Upper lobe of left lung (tissue), 6 donors: ENCODE results near the gene PTGFR. TPM values are rescaled to one million over a fixed set of nuclear protein-coding genes. Genes with fewer than 3 reads are reported as not detected.

ENCODE experiments used
- ATAC-seq, 2 donors: fragments of 200-7000 bp; cut with Tn5 transposase; one replicate each; pipeline ENCODE4 v1.9.1; 2022; ENCODE audit warnings: mild to moderate bottlenecking in 2 of 2, moderate library complexity in 2 of 2; ENCODE audit not compliant: low FRiP score in 2 of 2
- DNase-seq, 2 donors: peaks; one replicate each; pipeline ENCODE4 v3.0.0-alpha.2; 2019 to 2020
- H3K27ac ChIP-seq, 4 donors: fragments of 200-600 bp; sonication (generic); one replicate each; pipeline ENCODE4 v1.5.1; 2016 to 2019
- H3K27me3 ChIP-seq, 4 donors: fragments of 200-600 bp; sonication (generic); one replicate each; pipeline ENCODE4 v1.5.1; 2017 to 2019
- H3K36me3 ChIP-seq, 4 donors: fragments of 200-600 bp; sonication (generic); one replicate each; pipeline ENCODE4 v1.5.1; 2016 to 2019
- H3K4me1 ChIP-seq, 4 donors: fragments of 200-600 bp; sonication (generic); one replicate each; pipeline ENCODE4 v1.5.1; 2018 to 2019
- H3K4me3 ChIP-seq, 4 donors: fragments of 200-600 bp; sonication (generic); one replicate each; pipeline ENCODE4 v1.5.1; 2017 to 2019; ENCODE audit warnings: mild to moderate bottlenecking in 2 of 4, moderate library complexity in 1 of 4
- H3K9me3 ChIP-seq, 4 donors: fragments of 200-600 bp; sonication (generic); one replicate each; pipeline ENCODE4 v1.5.1; 2018 to 2019
- EP300 ChIP-seq, 4 donors: sonication (generic); formaldehyde crosslinking; IDR thresholded peaks; one replicate each; pipeline ENCODE4 v1.5.1; 2017; ENCODE audit warnings: antibody characterized with exemption in 4 of 4, control low read depth in 2 of 4
- POLR2A ChIP-seq, 4 donors: fragments of 450-650 bp; IDR thresholded peaks; one replicate each; pipeline ENCODE4 v1.5.1; 2016 to 2017; ENCODE audit warnings: antibody characterized with exemption in 4 of 4, mild to moderate bottlenecking in 2 of 4
- POLR2AphosphoS5 ChIP-seq, 2 donors: sonication (generic); formaldehyde crosslinking; IDR thresholded peaks; one replicate each; pipeline ENCODE4 v1.5.1; 2017; ENCODE audit warnings: antibody characterized with exemption in 2 of 2
- WGBS, 2 donors: methylation state at CpG; one replicate each; pipeline ENCODE4 v1.1.5; 2017 to 2018; 5-methylcytosine and 5-hydroxymethylcytosine counted together
- total RNA-seq, 6 donors: library from RNA; depleted of rRNA in 4 of 6; stranded (reverse); fragments of >200 nt in 4 of 6; gene quantifications; one replicate each; pipeline versions ENCODE4 v1.1.0 to v1.2.1, GENCODE V29; 2016 to 2021
- TF ChIP-seq, protein P1 (sequence below), 6 experiments: fragments of 450-650 bp in 4 of 6; fragments of 200-600 bp in 2 of 6; sonication (generic) in 2 of 6; IDR thresholded peaks; one replicate each; pipeline ENCODE4 v1.5.1; 2016 to 2019; ENCODE audit warnings: antibody characterized with exemption in 6 of 6
- donor health status: DM: no; HTN: no; CAD: no; lungs with moderate emphysema.
- donor health status: DM: no; HTN: yes; CAD: no; lungs with severe emphysema.

PTGFR gene
- total RNA-seq, 6 donors from 2014 or later, result 0.78 to 4.7 (median 2.2) TPM

DNA sequence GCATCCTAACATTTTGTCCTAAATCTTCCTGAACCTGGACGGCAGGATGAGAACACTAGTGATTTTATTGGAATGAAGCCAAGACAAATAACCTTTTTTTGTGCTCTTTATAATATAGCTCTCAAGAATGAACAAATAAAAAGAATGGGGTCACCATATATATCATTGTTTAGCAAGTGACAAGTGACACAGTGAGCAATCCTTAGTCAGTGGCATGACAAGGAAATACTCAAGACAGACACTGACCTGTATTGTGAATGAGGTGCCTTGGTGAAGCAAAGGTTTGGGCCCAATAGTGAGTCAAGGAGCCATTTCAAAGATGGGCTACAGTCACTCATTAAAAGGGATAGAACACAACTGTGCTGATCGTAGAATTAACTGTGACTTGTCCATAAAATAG, 35.7 kb downstream of the PTGFR start:
- TF ChIP-seq, protein P1, sequence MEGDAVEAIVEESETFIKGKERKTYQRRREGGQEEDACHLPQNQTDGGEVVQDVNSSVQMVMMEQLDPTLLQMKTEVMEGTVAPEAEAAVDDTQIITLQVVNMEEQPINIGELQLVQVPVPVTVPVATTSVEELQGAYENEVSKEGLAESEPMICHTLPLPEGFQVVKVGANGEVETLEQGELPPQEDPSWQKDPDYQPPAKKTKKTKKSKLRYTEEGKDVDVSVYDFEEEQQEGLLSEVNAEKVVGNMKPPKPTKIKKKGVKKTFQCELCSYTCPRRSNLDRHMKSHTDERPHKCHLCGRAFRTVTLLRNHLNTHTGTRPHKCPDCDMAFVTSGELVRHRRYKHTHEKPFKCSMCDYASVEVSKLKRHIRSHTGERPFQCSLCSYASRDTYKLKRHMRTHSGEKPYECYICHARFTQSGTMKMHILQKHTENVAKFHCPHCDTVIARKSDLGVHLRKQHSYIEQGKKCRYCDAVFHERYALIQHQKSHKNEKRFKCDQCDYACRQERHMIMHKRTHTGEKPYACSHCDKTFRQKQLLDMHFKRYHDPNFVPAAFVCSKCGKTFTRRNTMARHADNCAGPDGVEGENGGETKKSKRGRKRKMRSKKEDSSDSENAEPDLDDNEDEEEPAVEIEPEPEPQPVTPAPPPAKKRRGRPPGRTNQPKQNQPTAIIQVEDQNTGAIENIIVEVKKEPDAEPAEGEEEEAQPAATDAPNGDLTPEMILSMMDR (IDR thresholded peaks at IDR 0.05), result no peak
- TF ChIP-seq POLR2A (IDR thresholded peaks at IDR 0.05) (no peak), EP300 (IDR thresholded peaks at IDR 0.05) (no peak), POLR2AphosphoS5 (IDR thresholded peaks at IDR 0.05) (no peak)
- Histone ChIP-seq H3K9me3 (no peaks in the 10 kb centered on the region), H3K4me1 (no peaks in the 10 kb centered on the region), H3K36me3 (no peaks in the 10 kb centered on the region), H3K27me3 (no peaks in the 10 kb centered on the region), H3K4me3 (no peak overlapping the region), H3K27ac (no peak overlapping the region)
- ATAC-seq (no peak), DNase-seq (no peak)
- WGBS, 2 donors, result 57% methylated on average over 2 of the region's 2 CpGs

DNA sequence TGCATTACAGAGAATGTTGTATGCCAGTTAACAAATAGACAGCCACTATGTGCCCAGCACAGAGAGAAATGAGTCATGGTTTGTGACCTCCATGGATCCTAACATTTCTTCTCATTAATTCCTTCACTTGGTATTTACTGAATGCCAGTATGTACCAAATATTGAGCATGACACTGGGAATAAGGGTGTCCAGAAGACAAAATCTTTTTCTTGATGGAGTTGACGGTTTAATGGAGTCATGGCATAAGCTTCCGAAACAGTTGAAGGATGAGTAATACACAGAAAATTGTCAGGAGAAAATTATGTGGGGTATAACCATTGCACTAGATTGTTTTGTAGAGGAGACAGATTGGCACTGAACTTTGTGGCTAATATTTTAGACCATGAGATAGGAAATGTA, 36.9 kb downstream of the PTGFR start:
- WGBS, 2 donors, result 91 to 95% methylated on average over 2 of the region's 2 CpGs
- no peaks in the 10 kb centered on the region for H3K27me3 ChIP-seq
- no peak for ATAC-seq
- no peaks in the 10 kb centered on the region for H3K9me3 ChIP-seq
- no peak overlapping the region for H3K27ac ChIP-seq
- no peaks in the 10 kb centered on the region for H3K36me3 ChIP-seq
- H3K4me1 ChIP-seq, result no peaks in the 10 kb centered on the region
- DNase-seq, result no peak
- no peak overlapping the region for H3K4me3 ChIP-seq
- TF ChIP-seq, protein P1 (IDR thresholded peaks at IDR 0.05), result no peak
- TF ChIP-seq POLR2A (IDR thresholded peaks at IDR 0.05) (no peak), EP300 (IDR thresholded peaks at IDR 0.05) (no peak), POLR2AphosphoS5 (IDR thresholded peaks at IDR 0.05) (no peak)

DNA sequence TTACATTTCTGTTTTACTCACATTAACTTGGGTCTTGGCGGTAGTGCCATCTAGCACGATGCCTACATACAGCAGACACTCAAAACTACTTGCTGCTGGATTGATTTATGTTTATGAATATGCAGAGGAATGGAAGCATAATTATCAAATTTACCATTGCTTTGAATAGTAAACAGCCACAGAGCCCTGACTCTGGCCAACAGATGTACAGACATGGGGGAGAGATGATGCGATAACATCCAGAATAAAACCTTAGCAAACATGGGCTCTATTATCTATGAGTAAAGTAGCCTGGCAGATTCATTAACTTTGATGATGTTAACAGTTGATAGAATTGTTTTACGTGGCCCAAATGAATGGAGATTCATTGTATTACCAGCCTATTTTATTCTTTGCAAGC, 42.8 kb downstream of the PTGFR start:
- DNase-seq, result no peak

DNA sequence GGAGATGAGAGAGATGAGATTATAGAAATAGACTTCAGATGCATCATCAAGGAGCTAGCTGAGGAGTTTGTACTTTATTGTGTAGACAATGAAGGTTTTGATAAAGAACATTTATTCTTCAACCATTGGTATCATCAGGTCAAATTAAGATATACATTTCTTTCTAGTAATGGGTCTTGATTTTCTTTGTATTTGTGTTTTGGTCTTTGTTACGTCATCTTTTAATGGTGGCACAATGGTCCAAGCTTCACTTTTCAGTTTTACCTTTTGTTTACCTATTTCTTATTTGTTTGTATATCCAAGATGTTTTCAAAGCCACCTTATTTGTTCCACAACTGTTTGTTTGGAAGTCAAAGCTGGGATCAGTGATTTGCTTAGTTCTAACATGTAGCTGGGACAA, 44.5 kb downstream of the PTGFR start:
- Histone ChIP-seq H3K27me3 (no peaks in the 10 kb centered on the region), H3K36me3 (no peaks in the 10 kb centered on the region), H3K4me1 (no peaks in the 10 kb centered on the region), H3K4me3 (no peak overlapping the region), H3K9me3 (no peaks in the 10 kb centered on the region), H3K27ac (no peak overlapping the region)
- TF ChIP-seq EP300 (IDR thresholded peaks at IDR 0.05), result no peak
- TF ChIP-seq, protein P1 (IDR thresholded peaks at IDR 0.05), result no peak
- TF ChIP-seq POLR2AphosphoS5 (IDR thresholded peaks at IDR 0.05), result no peak
- TF ChIP-seq POLR2A (IDR thresholded peaks at IDR 0.05), result no peak
- DNase-seq (no peak), ATAC-seq (no peak)
- 85 to 86% methylated on average over 1 of the region's 1 CpG for WGBS, 2 donors

More for the DNA sequence above, 42.8 kb downstream of the PTGFR start:
- no peak overlapping the region for H3K4me3 ChIP-seq
- H3K27me3 ChIP-seq, result no peaks in the 10 kb centered on the region
- no peak overlapping the region for H3K27ac ChIP-seq
- no peaks in the 10 kb centered on the region for H3K9me3 ChIP-seq
- TF ChIP-seq, protein P1 (IDR thresholded peaks at IDR 0.05), result no peak
- TF ChIP-seq POLR2AphosphoS5 (IDR thresholded peaks at IDR 0.05) (no peak), POLR2A (IDR thresholded peaks at IDR 0.05) (no peak), EP300 (IDR thresholded peaks at IDR 0.05) (no peak)
- ATAC-seq, result no peak
- WGBS, 2 donors, result 88 to 90% methylated on average over 4 of the region's 4 CpGs
- no peaks in the 10 kb centered on the region for H3K36me3 ChIP-seq
- H3K4me1 ChIP-seq, result no peaks in the 10 kb centered on the region

DNA sequence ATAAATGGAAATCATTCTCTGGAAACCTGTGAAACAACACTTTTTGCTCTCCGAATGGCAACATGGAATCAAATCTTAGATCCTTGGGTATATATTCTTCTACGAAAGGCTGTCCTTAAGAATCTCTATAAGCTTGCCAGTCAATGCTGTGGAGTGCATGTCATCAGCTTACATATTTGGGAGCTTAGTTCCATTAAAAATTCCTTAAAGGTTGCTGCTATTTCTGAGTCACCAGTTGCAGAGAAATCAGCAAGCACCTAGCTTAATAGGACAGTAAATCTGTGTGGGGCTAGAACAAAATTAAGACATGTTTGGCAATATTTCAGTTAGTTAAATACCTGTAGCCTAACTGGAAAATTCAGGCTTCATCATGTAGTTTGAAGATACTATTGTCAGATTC, 45.7 kb downstream of the PTGFR start:
- ATAC-seq (no peak), DNase-seq (no peak)
- 90 to 91% methylated on average over 2 of the region's 2 CpGs for WGBS, 2 donors
- Histone ChIP-seq H3K36me3 (no peaks in the 10 kb centered on the region), H3K27me3 (no peaks in the 10 kb centered on the region), H3K27ac (no peak overlapping the region), H3K9me3 (no peaks in the 10 kb centered on the region), H3K4me1 (no peaks in the 10 kb centered on the region), H3K4me3 (no peak overlapping the region)
- no peak for TF ChIP-seq POLR2AphosphoS5 (IDR thresholded peaks at IDR 0.05)
- TF ChIP-seq, protein P1 (IDR thresholded peaks at IDR 0.05), result no peak
- no peak for TF ChIP-seq EP300 (IDR thresholded peaks at IDR 0.05)
- TF ChIP-seq POLR2A (IDR thresholded peaks at IDR 0.05), result no peak
